K562 (cell line): Measurements from ENCODE around the gene LRRK2. TPM values are rescaled to one million over a fixed set of nuclear protein-coding genes. Genes with fewer than 3 reads are reported as not detected.

ENCODE experiments used
- DACH1 ChIP-seq: fragments of 450-650 bp; IDR thresholded peaks from 2 replicates; pipeline ENCODE4 v1.6.1; 2018; ENCODE audit not compliant: partially characterized antibody
- E2F4 ChIP-seq: sonication (generic); formaldehyde crosslinking; IDR thresholded peaks from 2 replicates; pipeline ENCODE4 v1.8.0; 2022; ENCODE audit warnings: mild to moderate bottlenecking, low read depth, missing genetic modification reagents
- POLR2AphosphoS2 ChIP-seq: IDR thresholded peaks from 2 replicates; pipeline ENCODE4 v1.6.1; 2012; ENCODE audit warnings: low read length, improper control_type of control experiment
- RAD21 ChIP-seq, 2 experiments: fragments of 250-450 bp in 1 of 2; fragments of 450-650 bp in 1 of 2; sonication (Bioruptor Pico) in 1 of 2; formaldehyde crosslinking in 1 of 2; IDR thresholded peaks in 1 of 2; conservative IDR thresholded peaks in 1 of 2; 2 replicates each; pipeline versions ENCODE4 v1.4.0 to v1.8.0; 2020 to 2022; ENCODE audit warnings: mild to moderate bottlenecking in 2 of 2, moderate library complexity in 1 of 2
- SRSF7 ChIP-seq: fragments of 200-400 bp; formaldehyde crosslinking; optimal IDR thresholded peaks from 2 replicates; pipeline ENCODE3; 2017; ENCODE audit warnings: mild to moderate bottlenecking, low read depth, low read length
- TGIF2 ChIP-seq: sonication (generic); formaldehyde crosslinking; IDR thresholded peaks from 2 replicates; pipeline ENCODE4 v1.8.1; 2022; ENCODE audit warnings: mild to moderate bottlenecking, missing genetic modification reagents, moderate library complexity
- THAP7 ChIP-seq: fragments of 250-450 bp; sonication (Bioruptor Pico); IDR thresholded peaks from 2 replicates; pipeline ENCODE4 v1.5.0; 2021
- ZNF77 ChIP-seq: fragments of 250-450 bp; sonication (Bioruptor Pico); IDR thresholded peaks from 2 replicates; pipeline ENCODE4 v1.5.0; 2020
- polyA plus RNA-seq, 8 experiments: library from polyadenylated mRNA; depleted of rRNA in 4 of 8; stranded (reverse) in 5 of 8; unstranded in 3 of 8; fragments of >200 nt; fragmentation: Nextera tagmentation in 2 of 8; fragmentation: Illumina TruSeq in 1 of 8; extraction: Ambion mirVana in 2 of 8; extraction: Trizol in 1 of 8; gene quantifications; 2 replicates each; pipeline versions ENCODE4 v1.2.1 to v1.2.3, GENCODE V29; 2011 to 2014; ENCODE audit warnings: inconsistent platforms in 1 of 8, missing spikeins in 1 of 8
- total RNA-seq, 7 experiments: library from RNA; depleted of rRNA in 6 of 7; stranded (reverse); fragments of >200 nt in 6 of 7; fragmentation: Illumina TruSeq in 2 of 7; extraction: Trizol in 2 of 7; gene quantifications; 2 replicates each; pipeline versions ENCODE4 v1.2.1 to v1.2.3, GENCODE V29; 2011 to 2021; ENCODE audit warnings: low replicate concordance in 1 of 7
- TF ChIP-seq, protein P1 (sequence below): fragments of 450-650 bp; IDR thresholded peaks from 2 replicates; pipeline ENCODE4 v1.6.1; 2017; ENCODE audit warnings: antibody characterized with exemption, mild to moderate bottlenecking

The LRRK2 gene
- total and polyA plus RNA-seq, 9 of the 15 experiments (the other 6 are each of a cell fraction or from before 2014, with no cell fraction given) = 0.03 to 0.89 (median 0.31) TPM

DNA sequence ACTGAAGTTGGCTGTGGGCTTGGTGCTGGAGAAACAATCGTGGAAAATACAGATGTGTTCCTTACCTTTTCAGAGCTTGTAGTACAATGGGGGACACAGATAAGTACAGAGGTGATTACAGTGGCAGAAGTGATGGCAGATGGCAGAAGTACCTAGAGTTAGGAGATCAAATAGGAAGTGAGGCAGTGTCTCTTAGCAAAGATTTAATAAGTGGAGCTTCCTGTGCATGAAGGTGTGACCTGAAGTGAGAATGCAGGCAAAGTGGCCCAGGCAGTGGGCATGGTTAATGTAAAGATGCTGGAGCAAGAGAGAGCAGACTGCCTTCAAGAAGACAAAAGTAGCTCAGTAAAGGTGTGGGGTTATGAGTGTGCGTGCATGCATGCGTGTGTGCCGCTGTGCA is 16.0 kb downstream of the LRRK2 start (continued):
- TF ChIP-seq E2F4 (CRISPR knock-in tag) = no peak
- TF ChIP-seq THAP7 (CRISPR knock-in tag) = no peak
- TF ChIP-seq, protein P1, sequence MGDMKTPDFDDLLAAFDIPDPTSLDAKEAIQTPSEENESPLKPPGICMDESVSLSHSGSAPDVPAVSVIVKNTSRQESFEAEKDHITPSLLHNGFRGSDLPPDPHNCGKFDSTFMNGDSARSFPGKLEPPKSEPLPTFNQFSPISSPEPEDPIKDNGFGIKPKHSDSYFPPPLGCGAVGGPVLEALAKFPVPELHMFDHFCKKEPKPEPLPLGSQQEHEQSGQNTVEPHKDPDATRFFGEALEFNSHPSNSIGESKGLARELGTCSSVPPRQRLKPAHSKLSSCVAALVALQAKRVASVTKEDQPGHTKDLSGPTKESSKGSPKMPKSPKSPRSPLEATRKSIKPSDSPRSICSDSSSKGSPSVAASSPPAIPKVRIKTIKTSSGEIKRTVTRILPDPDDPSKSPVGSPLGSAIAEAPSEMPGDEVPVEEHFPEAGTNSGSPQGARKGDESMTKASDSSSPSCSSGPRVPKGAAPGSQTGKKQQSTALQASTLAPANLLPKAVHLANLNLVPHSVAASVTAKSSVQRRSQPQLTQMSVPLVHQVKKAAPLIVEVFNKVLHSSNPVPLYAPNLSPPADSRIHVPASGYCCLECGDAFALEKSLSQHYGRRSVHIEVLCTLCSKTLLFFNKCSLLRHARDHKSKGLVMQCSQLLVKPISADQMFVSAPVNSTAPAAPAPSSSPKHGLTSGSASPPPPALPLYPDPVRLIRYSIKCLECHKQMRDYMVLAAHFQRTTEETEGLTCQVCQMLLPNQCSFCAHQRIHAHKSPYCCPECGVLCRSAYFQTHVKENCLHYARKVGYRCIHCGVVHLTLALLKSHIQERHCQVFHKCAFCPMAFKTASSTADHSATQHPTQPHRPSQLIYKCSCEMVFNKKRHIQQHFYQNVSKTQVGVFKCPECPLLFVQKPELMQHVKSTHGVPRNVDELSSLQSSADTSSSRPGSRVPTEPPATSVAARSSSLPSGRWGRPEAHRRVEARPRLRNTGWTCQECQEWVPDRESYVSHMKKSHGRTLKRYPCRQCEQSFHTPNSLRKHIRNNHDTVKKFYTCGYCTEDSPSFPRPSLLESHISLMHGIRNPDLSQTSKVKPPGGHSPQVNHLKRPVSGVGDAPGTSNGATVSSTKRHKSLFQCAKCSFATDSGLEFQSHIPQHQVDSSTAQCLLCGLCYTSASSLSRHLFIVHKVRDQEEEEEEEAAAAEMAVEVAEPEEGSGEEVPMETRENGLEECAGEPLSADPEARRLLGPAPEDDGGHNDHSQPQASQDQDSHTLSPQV = no peak
- no peak for TF ChIP-seq ZNF77 (CRISPR knock-in tag)
- no peak for TF ChIP-seq SRSF7
- no peak for TF ChIP-seq TGIF2 (CRISPR knock-in tag)
- no peak for TF ChIP-seq DACH1
- TF ChIP-seq RAD21 (CRISPR knock-in tag; conservative IDR thresholded peaks at IDR 0.05 in 1 of 2, IDR thresholded peaks at IDR 0.05 in 1 of 2) = no peak
- no peak for TF ChIP-seq POLR2AphosphoS2
